Measurements from ENCODE around the gene NTM.

Gene NTM

DNA sequence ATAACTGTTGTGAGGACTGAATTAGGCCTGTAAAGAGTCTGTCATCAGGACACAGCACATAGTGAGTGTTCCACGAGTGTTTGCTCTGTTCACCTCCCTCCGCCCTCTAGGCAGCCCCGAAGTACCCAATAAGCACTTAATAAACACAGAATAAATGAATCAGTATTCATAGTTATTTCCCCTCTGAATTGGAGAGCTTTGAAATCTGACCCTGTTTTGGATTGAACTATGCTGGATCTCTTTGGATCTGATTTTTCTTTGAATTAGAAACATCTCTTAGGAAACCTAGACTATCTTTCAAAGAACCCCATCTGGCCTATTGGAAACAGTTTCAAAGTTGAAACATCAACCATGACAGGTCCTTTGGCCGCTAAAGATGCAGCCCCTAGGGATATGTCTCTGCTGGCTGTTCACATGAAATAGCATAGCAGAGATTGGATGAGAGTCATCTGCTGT lies 615.5 kb downstream of the NTM start:
- Histone ChIP-seq H3K27ac (ENCODE audit: low read depth, low read length, poor library complexity, severe bottlenecking) (no peak overlapping the region), H3K9me3 (ENCODE audit: low read length) (no peaks in the 10 kb centered on the region), H3K4me3 (ENCODE audit: low read depth, low read length, poor library complexity, severe bottlenecking) (no peak overlapping the region), H4K20me1 (ENCODE audit: insufficient read depth, low read length) (no peaks in the 10 kb centered on the region), H3K4me1 (ENCODE audit: insufficient read depth, low read length, severe bottlenecking) (no peaks in the 10 kb centered on the region), H3K36me3 (ENCODE audit: insufficient read depth, low read length) (no peaks in the 10 kb centered on the region), H3K9ac (ENCODE audit: low read length) (no peak overlapping the region), H3K27me3 (ENCODE audit: insufficient read depth, low read length) (no peaks in the 10 kb centered on the region), H3K79me2 (ENCODE audit: insufficient read depth, low read length) (no peaks in the 10 kb centered on the region), H3K9me2 (ENCODE audit: low read depth, low read length) (no peaks in the 10 kb centered on the region), H3F3A (ENCODE audit: insufficient read depth, low read length) (no peaks in the 10 kb centered on the region), H2AFZ (ENCODE audit: low read length) (no peak overlapping the region), H3K4me2 (ENCODE audit: low read length) (no peak overlapping the region)
- no peak for TF ChIP-seq EZH2 (IDR thresholded peaks at IDR 0.05; ENCODE audit: borderline replicate concordance, low read length)
- TF ChIP-seq, protein P1, sequence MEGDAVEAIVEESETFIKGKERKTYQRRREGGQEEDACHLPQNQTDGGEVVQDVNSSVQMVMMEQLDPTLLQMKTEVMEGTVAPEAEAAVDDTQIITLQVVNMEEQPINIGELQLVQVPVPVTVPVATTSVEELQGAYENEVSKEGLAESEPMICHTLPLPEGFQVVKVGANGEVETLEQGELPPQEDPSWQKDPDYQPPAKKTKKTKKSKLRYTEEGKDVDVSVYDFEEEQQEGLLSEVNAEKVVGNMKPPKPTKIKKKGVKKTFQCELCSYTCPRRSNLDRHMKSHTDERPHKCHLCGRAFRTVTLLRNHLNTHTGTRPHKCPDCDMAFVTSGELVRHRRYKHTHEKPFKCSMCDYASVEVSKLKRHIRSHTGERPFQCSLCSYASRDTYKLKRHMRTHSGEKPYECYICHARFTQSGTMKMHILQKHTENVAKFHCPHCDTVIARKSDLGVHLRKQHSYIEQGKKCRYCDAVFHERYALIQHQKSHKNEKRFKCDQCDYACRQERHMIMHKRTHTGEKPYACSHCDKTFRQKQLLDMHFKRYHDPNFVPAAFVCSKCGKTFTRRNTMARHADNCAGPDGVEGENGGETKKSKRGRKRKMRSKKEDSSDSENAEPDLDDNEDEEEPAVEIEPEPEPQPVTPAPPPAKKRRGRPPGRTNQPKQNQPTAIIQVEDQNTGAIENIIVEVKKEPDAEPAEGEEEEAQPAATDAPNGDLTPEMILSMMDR (IDR thresholded peaks at IDR 0.05; ENCODE audit: low read length), result no peak

DNA sequence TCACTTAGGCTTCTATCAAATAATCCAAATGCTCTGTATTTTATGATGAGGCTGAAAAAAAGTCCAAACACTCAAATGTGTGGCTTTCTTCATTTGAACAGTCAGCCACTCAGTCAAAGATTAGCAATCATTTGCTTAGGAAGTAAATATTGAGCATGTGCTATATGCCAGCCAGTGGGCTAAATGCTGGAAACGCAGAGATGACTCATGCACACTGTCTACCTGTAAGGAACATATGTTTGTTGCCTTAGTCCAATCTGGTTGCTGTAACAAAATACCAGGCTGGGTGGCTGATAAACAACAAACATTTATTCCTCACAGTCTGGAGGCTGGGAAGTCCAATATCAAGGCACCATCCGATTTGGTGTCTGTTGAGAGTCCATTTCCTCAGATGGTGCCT lies 617.3 kb downstream of the NTM start:
- Histone ChIP-seq H4K20me1 (ENCODE audit: insufficient read depth, low read length) (no peaks in the 10 kb centered on the region), H2AFZ (ENCODE audit: low read length) (no peak overlapping the region), H3K4me1 (ENCODE audit: insufficient read depth, low read length, severe bottlenecking) (no peaks in the 10 kb centered on the region), H3F3A (ENCODE audit: insufficient read depth, low read length) (no peaks in the 10 kb centered on the region), H3K79me2 (ENCODE audit: insufficient read depth, low read length) (no peaks in the 10 kb centered on the region), H3K9me3 (ENCODE audit: low read length) (no peaks in the 10 kb centered on the region), H3K27me3 (ENCODE audit: insufficient read depth, low read length) (no peaks in the 10 kb centered on the region), H3K4me2 (ENCODE audit: low read length) (no peak overlapping the region), H3K27ac (ENCODE audit: low read depth, low read length, poor library complexity, severe bottlenecking) (no peak overlapping the region), H3K36me3 (ENCODE audit: insufficient read depth, low read length) (no peaks in the 10 kb centered on the region), H3K9ac (ENCODE audit: low read length) (no peak overlapping the region), H3K4me3 (ENCODE audit: low read depth, low read length, poor library complexity, severe bottlenecking) (no peak overlapping the region), H3K9me2 (ENCODE audit: low read depth, low read length) (no peaks in the 10 kb centered on the region)
- TF ChIP-seq EZH2 (IDR thresholded peaks at IDR 0.05; ENCODE audit: borderline replicate concordance, low read length), result no peak
- TF ChIP-seq, protein P1 (IDR thresholded peaks at IDR 0.05; ENCODE audit: low read length), result no peak

DNA sequence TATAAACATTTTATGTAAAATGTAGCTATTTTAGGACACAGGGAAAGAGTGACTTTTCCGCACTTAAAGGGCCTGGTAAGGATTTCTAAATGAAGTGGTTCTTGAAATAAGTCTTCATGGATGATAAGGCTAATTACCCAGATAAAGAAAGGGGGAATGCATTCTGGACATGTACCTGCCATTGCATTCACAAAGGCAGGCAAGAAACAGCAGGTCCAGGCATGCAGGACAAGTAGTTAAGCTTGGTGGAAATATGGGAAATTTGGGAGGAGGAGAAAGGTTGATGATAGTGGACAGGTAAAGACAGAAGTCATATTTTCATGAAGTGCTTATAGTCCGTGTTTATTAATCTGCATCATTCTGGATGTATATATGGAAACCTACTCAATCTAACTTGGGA lies 621.2 kb downstream of the NTM start:
- Histone ChIP-seq H3K9ac (ENCODE audit: low read length) (no peak overlapping the region), H3K27me3 (ENCODE audit: insufficient read depth, low read length) (no peaks in the 10 kb centered on the region), H3K4me1 (ENCODE audit: insufficient read depth, low read length, severe bottlenecking) (no peaks in the 10 kb centered on the region), H3K9me3 (ENCODE audit: low read length) (no peaks in the 10 kb centered on the region), H3K4me2 (ENCODE audit: low read length) (no peak overlapping the region), H3F3A (ENCODE audit: insufficient read depth, low read length) (no peaks in the 10 kb centered on the region), H3K4me3 (ENCODE audit: low read depth, low read length, poor library complexity, severe bottlenecking) (no peak overlapping the region), H3K36me3 (ENCODE audit: insufficient read depth, low read length) (no peaks in the 10 kb centered on the region), H3K79me2 (ENCODE audit: insufficient read depth, low read length) (no peaks in the 10 kb centered on the region), H4K20me1 (ENCODE audit: insufficient read depth, low read length) (no peaks in the 10 kb centered on the region), H3K27ac (ENCODE audit: low read depth, low read length, poor library complexity, severe bottlenecking) (no peak overlapping the region), H2AFZ (ENCODE audit: low read length) (no peak overlapping the region), H3K9me2 (ENCODE audit: low read depth, low read length) (no peaks in the 10 kb centered on the region)
- TF ChIP-seq EZH2 (IDR thresholded peaks at IDR 0.05; ENCODE audit: borderline replicate concordance, low read length), result no peak
- TF ChIP-seq, protein P1 (IDR thresholded peaks at IDR 0.05; ENCODE audit: low read length), result no peak

Data from OCI-LY1 (cell line).